GM10248 (cell line): ENCODE measurements around the gene VAV2.
"Not testable (repeated sequence)": the region's sequence is repeated elsewhere in the genome, so short reads cannot be mapped to it uniquely, and the experiment has no call there.

ENCODE experiments used
- CTCF ChIA-PET: fragments of 300-600 bp; sonication (Branson Sonifier 250); formaldehyde crosslinking; extraction: SDS; loops from one replicate; lab custom pipeline; 2021; ENCODE audit warnings: antibody characterized with exemption; lab: Yijun Ruan, JAX
- POLR2A ChIA-PET: fragments of 350-650 bp; sonication (Branson Sonifier 250); formaldehyde crosslinking; extraction: SDS; loops from one replicate; lab custom pipeline; 2020; ENCODE audit warnings: antibody characterized with exemption; lab: Yijun Ruan, JAX
- DNase-seq: peaks from one replicate; pipeline ENCODE4 v3.0.0; 2012; ENCODE audit errors: extremely low spot score
- CTCF ChIP-seq: IDR thresholded peaks from 2 replicates; pipeline ENCODE4 v1.5.1; 2012; ENCODE audit warnings: mild to moderate bottlenecking, low read depth; ENCODE audit errors: extremely low read depth, missing control alignments, control extremely low read depth

The VAV2 gene

DNA sequence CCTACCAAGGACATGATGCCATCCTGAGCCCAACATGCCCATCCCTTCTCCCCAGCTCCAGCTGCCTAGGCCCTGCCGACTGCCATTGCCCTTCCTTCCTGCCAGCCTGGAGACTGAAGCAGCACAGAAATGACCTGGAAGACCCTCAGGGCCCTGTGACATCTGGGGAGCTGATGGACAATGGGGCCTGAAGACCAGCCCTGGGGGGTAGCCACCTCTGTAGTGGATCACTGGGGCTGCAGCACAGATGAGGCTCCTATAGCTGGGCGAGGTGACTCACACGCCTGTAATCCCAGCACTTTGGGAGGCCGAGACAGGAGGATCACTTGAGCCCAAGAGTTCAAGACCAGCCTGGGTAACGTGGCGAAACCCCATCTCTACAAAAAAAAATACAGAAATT, 86.6 kb downstream of the VAV2 start:
- DNase-seq, result no peak
- no peak for TF ChIP-seq CTCF
- ChIA-PET CTCF (interaction anchor here (1.3 kb wide), 1 partner anchor 9 kb away, joined by 3 read pairs; no protein-coding TSS in a partner anchor), POLR2A (no interaction called here)

DNA sequence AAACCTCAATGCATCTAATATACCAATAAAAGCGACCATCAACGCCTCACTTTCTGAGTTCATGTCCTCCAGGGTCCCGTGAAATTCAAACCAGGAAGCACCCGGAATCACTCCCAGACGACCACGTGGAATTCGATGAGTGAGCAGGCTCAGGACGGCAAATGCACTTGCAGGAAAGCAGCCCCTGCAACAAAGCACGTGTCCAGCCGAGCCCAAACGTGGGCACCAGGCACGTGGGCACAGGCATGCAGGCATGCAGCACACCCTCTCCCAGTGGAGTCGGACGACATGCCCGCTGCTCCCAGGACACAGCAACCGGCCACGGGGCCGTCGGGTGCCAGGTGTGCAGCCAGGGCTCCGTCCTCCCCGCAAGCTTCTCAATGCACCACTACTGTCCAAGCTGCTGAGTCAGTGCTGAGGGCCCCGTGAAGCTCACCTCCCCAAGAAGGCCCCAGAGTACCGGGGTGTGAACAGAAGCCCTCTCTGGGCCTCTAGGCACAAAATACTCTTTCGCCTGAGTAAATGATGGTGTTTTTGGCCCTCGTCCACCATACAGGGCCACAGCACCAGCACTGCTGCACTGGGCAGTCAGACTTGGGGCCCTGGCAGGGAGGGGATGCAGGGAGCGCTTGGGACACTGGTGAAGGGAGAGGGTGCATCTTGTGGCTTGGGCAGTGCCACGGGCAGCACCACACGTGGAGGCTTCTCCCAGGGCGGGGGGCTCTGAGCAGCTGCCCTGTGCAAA, 87.6 kb downstream of the VAV2 start:
- no peak for DNase-seq
- ChIA-PET CTCF (interaction anchor here (1.0 to 1.3 kb wide), 3 partner anchors 8 to 90 kb away, joined by 3 to 5 read pairs (median 3); no protein-coding TSS in a partner anchor), POLR2A (no interaction called here)
- TF ChIP-seq CTCF, result no peak

DNA sequence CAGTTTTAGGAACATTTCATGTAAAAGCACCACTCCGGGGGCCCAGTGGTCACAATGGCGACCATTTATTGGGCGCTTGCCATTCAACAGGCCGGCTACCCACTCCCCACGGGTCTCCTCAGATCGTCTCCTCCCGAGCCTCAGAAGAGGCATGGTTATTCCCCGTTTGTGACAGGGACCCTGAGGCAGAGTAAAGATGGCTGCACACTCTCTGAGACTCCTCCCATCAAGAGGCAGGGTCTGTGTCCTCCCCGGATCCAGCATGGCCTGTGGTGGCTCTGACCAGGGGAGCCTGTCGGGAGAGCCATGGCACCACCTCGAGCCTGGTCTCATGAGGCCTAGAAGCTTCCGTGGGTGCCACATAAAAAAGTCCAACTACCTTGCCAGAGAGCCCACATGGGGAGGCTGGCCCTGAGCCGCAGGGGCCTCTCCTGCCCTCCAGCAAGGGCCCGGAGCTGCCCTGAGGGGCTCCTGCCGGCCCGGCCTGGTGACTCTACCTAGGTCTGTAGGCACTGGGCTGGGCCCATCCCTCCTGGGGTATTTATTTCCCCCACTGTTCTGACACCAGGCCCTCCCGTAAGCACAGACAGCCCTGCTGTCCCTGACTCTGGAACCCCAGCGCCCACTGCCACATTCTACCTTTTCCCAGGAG, 90.8 kb downstream of the VAV2 start:
- POLR2A ChIA-PET, result no interaction called here
- no peak for TF ChIP-seq CTCF
- DNase-seq, result peak; percentile 63
- CTCF ChIA-PET, result no interaction called here

- no peak for DNase-seq
- CTCF ChIA-PET, result no interaction called here
- POLR2A ChIA-PET, result no interaction called here
- no peak for TF ChIP-seq CTCF
Measured at GRCh38 chr9:133897675-133898074, 94.4 kb downstream of the VAV2 start.

- DNase-seq, POLR2A ChIA-PET, CTCF ChIA-PET: not testable (repeated sequence)
Measured at GRCh38 chr9:133896007-133896406, 96.1 kb downstream of the VAV2 start.

GRCh38 chr9:133895335-133895734, 96.8 kb downstream of the VAV2 start:
- CTCF ChIA-PET, result interaction anchor here (1.3 kb wide), 1 partner anchor 33 kb away, joined by 3 read pairs; no protein-coding TSS in a partner anchor
- no peak for DNase-seq
- POLR2A ChIA-PET, result no interaction called here
- TF ChIP-seq CTCF, result no peak
